KMS-11 (cell line): Measurements from ENCODE around the gene C1orf52.

Experiments used
- H2AFZ ChIP-seq: fragments of 200-600 bp; sonication (generic); 2 replicates; pipeline ENCODE4 v1.6.1; 2016; ENCODE audit warnings: antibody characterized with exemption, mixed run types, low read depth
- H3K27ac ChIP-seq: fragments of 200-600 bp; sonication (generic); 2 replicates; pipeline ENCODE4 v1.6.1; 2016; ENCODE audit warnings: mild to moderate bottlenecking, mixed run types
- H3K27me3 ChIP-seq: fragments of 200-600 bp; sonication (generic); 2 replicates; pipeline ENCODE4 v1.6.1; 2017; ENCODE audit warnings: mild to moderate bottlenecking, low read depth, mixed run types, moderate library complexity; ENCODE audit not compliant: insufficient read depth
- H3K36me3 ChIP-seq: fragments of 200-600 bp; sonication (generic); 2 replicates; pipeline ENCODE4 v1.6.1; 2017; ENCODE audit warnings: mild to moderate bottlenecking, mixed run types; ENCODE audit not compliant: insufficient read depth
- H3K4me1 ChIP-seq: fragments of 200-600 bp; sonication (generic); 2 replicates; pipeline ENCODE4 v1.6.1; 2016; ENCODE audit warnings: mild to moderate bottlenecking, low read depth, mixed run types; ENCODE audit not compliant: poor library complexity, severe bottlenecking
- H3K4me2 ChIP-seq: fragments of 200-600 bp; sonication (generic); 2 replicates; pipeline ENCODE4 v1.7.0; 2016; ENCODE audit warnings: mild to moderate bottlenecking, mixed run types
- H3K4me3 ChIP-seq: fragments of 200-600 bp; sonication (generic); IDR thresholded peaks from 2 replicates; pipeline ENCODE4 v1.6.1; 2017; ENCODE audit warnings: low read depth, low read length, mixed read lengths; ENCODE audit not compliant: insufficient read depth
- H3K79me2 ChIP-seq: fragments of 200-600 bp; sonication (generic); 2 replicates; pipeline ENCODE4 v1.6.1; 2016; ENCODE audit warnings: low read depth, mixed run types; ENCODE audit not compliant: insufficient read depth
- H3K9ac ChIP-seq: fragments of 200-600 bp; sonication (generic); 2 replicates; pipeline ENCODE4 v1.6.1; 2016; ENCODE audit warnings: mild to moderate bottlenecking, mixed run types
- H4K20me1 ChIP-seq: fragments of 200-600 bp; sonication (generic); 2 replicates; pipeline ENCODE4 v1.6.1; 2016; ENCODE audit warnings: mild to moderate bottlenecking, mixed run types; ENCODE audit not compliant: insufficient read depth
- TF ChIP-seq, protein P1 (sequence below): fragments of 200-600 bp; sonication (generic); conservative IDR thresholded peaks from 2 replicates; pipeline ENCODE4 v1.6.1; 2017; ENCODE audit warnings: low read depth, mild to moderate bottlenecking, antibody characterized with exemption, low read length, moderate library complexity, mixed read lengths

C1orf52 gene

DNA sequence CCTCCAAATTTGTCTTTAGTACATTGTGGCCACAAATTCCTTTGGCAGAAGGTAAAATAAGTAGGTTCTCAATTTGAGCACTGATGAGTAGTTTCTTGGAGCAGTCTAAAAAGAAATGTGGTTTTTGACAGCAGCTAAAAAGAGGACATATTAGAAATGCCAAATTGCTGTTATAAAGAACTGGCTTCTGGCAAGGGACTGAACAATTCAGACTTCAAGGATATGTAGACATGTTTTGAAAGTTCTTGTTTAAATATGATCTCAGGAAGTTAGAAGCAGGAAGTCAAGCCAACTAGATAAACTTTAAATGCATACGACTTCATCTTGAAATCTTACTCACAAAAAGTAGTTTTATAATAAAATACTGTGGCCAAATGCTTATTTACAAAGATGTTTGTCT is 18.8 kb downstream of the C1orf52 start:
- no peaks in the 10 kb centered on the region for H3K36me3 ChIP-seq
- H2AFZ ChIP-seq, result no peak overlapping the region
- no peak overlapping the region for H3K27ac ChIP-seq
- H3K79me2 ChIP-seq, result no peaks in the 10 kb centered on the region
- H3K4me3 ChIP-seq, result no peak overlapping the region
- no peak overlapping the region for H3K4me2 ChIP-seq
- no peaks in the 10 kb centered on the region for H3K27me3 ChIP-seq
- TF ChIP-seq, protein P1, sequence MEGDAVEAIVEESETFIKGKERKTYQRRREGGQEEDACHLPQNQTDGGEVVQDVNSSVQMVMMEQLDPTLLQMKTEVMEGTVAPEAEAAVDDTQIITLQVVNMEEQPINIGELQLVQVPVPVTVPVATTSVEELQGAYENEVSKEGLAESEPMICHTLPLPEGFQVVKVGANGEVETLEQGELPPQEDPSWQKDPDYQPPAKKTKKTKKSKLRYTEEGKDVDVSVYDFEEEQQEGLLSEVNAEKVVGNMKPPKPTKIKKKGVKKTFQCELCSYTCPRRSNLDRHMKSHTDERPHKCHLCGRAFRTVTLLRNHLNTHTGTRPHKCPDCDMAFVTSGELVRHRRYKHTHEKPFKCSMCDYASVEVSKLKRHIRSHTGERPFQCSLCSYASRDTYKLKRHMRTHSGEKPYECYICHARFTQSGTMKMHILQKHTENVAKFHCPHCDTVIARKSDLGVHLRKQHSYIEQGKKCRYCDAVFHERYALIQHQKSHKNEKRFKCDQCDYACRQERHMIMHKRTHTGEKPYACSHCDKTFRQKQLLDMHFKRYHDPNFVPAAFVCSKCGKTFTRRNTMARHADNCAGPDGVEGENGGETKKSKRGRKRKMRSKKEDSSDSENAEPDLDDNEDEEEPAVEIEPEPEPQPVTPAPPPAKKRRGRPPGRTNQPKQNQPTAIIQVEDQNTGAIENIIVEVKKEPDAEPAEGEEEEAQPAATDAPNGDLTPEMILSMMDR, result no peak
- H4K20me1 ChIP-seq, result no peaks in the 10 kb centered on the region
- H3K9ac ChIP-seq, result no peak overlapping the region
- H3K4me1 ChIP-seq, result no peaks in the 10 kb centered on the region

DNA sequence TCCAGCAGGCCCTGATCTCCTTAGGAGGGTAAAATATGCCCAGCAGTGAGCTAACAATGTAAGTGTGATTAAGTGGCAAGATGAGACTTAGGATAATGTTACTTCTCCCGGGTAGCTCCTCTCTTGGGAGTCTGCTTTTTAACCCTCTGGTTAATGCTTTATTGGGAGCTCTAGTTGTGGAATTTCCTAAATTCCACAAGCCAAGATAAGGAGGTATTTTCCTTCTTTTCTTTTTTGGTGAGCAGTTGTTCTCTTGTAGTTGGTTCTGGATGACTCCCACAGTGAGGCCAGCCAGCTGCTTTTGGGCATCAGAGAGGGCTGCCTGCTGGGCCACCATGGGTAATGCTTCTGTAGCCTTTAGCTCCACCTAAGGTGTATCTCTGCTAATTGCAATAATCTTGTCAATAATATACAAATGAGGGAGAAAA is 19.3 kb downstream of the C1orf52 start:
- no peak overlapping the region for H3K9ac ChIP-seq
- H3K4me1 ChIP-seq, result no peaks in the 10 kb centered on the region
- H3K27me3 ChIP-seq, result no peaks in the 10 kb centered on the region
- no peak overlapping the region for H3K4me3 ChIP-seq
- no peak overlapping the region for H3K4me2 ChIP-seq
- no peaks in the 10 kb centered on the region for H4K20me1 ChIP-seq
- no peaks in the 10 kb centered on the region for H3K79me2 ChIP-seq
- H3K36me3 ChIP-seq, result no peaks in the 10 kb centered on the region
- no peak overlapping the region for H3K27ac ChIP-seq
- no peak overlapping the region for H2AFZ ChIP-seq
- TF ChIP-seq, protein P1, result peak; percentile 31; the same call in 1 of the 2 replicates

DNA sequence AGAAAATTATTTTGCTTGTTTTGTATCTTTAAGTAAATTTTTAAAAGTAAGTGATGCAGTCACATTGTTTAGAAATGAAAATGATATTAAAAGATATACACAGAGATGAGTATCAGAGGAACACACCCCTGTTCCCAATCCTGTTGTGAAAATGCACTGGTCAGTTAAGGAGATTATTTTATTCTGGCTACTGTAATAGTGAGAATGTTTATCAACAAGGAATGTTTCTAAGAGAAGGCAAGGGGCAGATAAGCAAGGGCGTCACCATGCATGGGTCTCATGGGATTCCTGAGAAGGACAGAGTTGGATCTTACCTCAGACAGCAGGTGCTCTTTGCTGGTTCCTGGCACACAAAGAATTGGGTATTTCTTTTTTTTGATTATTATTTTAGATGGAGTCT is 21.8 kb downstream of the C1orf52 start:
- TF ChIP-seq, protein P1, result no peak
- no peaks in the 10 kb centered on the region for H3K4me1 ChIP-seq
- no peak overlapping the region for H3K4me3 ChIP-seq
- H3K79me2 ChIP-seq, result no peaks in the 10 kb centered on the region
- H3K27ac ChIP-seq, result no peak overlapping the region
- H4K20me1 ChIP-seq, result no peaks in the 10 kb centered on the region
- H2AFZ ChIP-seq, result no peak overlapping the region
- no peaks in the 10 kb centered on the region for H3K36me3 ChIP-seq
- H3K27me3 ChIP-seq, result no peaks in the 10 kb centered on the region
- H3K4me2 ChIP-seq, result no peak overlapping the region
- no peak overlapping the region for H3K9ac ChIP-seq

DNA sequence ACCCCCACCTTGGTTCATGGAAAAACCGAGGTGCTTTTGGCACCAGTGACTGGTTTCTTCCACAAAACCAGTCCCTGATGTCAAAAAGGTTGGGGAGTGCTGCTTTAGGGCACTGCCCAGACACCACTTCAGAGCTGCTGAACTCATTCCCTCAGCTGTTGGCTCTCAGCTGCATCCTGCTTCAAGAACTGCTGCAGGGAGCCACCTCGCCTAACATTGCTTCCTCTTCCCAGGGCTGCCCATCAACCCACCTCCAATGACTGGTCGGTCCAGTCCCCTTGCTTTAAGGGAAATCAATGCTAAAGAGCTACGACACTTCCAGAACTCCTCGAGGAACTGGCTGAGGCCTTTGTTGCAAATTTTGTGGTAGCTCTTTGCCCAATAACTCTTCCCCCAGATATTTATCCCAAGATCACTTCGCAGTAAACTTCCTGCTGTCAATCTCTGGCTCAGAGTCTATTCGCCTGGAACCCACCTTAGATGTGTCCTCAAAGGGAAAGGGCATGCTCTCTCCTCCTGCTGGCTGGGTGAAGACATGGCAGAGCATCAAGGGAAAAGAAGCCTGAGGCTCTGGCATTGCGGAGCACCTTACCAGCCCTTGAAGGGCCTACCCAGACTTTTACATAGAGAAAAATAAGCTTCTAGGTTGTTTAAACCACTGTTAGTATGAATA is 29.0 kb downstream of the C1orf52 start:
- Histone ChIP-seq H3K4me2 (no peak overlapping the region), H3K27me3 (no peaks in the 10 kb centered on the region), H3K27ac (no peak overlapping the region), H3K36me3 (no peaks in the 10 kb centered on the region), H3K9ac (no peak overlapping the region), H3K4me1 (no peaks in the 10 kb centered on the region), H2AFZ (no peak overlapping the region), H3K79me2 (no peaks in the 10 kb centered on the region), H4K20me1 (no peaks in the 10 kb centered on the region), H3K4me3 (no peak overlapping the region)
- TF ChIP-seq, protein P1, result 0 out of 2 replicates have a peak, but pooled peaks have one; percentile 15
